HG03135 (cell line): ENCODE results near the gene RHBG.

Experiments used
- ATAC-seq: cut with Tn5 transposase; IDR thresholded peaks from one replicate; pipeline ENCODE4 v1.9.1; 2021; ENCODE audit warnings: mild to moderate bottlenecking, moderate library complexity; ENCODE audit not compliant: unreplicated experiment

Gene RHBG

GRCh38 chr1:156385534-156386031 lies 16.6 kb downstream of the RHBG start:
- ATAC-seq: no peak

- ATAC-seq: no peak
Observed at GRCh38 chr1:156386134-156386901, 17.3 kb downstream of the RHBG start.

GRCh38 chr1:156386949-156387869 lies 18.2 kb downstream of the RHBG start:
- no peak for ATAC-seq

GRCh38 chr1:156387870-156388173 lies 18.8 kb downstream of the RHBG start:
- ATAC-seq: no peak

GRCh38 chr1:156388174-156389137 lies 19.4 kb downstream of the RHBG start:
- ATAC-seq: no peak

GRCh38 chr1:156389311-156389710 lies 20.3 kb downstream of the RHBG start:
- no peak for ATAC-seq

GRCh38 chr1:156390469-156391365 lies 21.7 kb downstream of the RHBG start:
- ATAC-seq: no peak

- ATAC-seq: no peak
Observed at GRCh38 chr1:156391366-156391677, 22.3 kb downstream of the RHBG start.

- no peak for ATAC-seq
Observed at GRCh38 chr1:156391701-156392100, 22.7 kb downstream of the RHBG start.

- no peak for ATAC-seq
Observed at GRCh38 chr1:156392452-156392853, 23.4 kb downstream of the RHBG start.

- no peak for ATAC-seq
Observed at GRCh38 chr1:156393095-156393494, 24.1 kb downstream of the RHBG start.

GRCh38 chr1:156394082-156394481 lies 25.1 kb downstream of the RHBG start:
- ATAC-seq: no peak

GRCh38 chr1:156394835-156395461 lies 25.9 kb downstream of the RHBG start:
- ATAC-seq: no peak

- no peak for ATAC-seq
Observed at GRCh38 chr1:156399355-156400125, 30.5 kb downstream of the RHBG start.

- no peak for ATAC-seq
Observed at GRCh38 chr1:156400191-156400935, 31.4 kb downstream of the RHBG start.

- ATAC-seq: no peak
Observed at GRCh38 chr1:156401041-156401574, 32.1 kb downstream of the RHBG start.

- no peak for ATAC-seq
Observed at GRCh38 chr1:156401681-156402081, 32.7 kb downstream of the RHBG start.
